GM19238 (cell line): ENCODE results near the gene ALDH1A1.

Experiments used
- DNase-seq: peaks from one replicate; pipeline ENCODE4 v3.0.0; 2011; ENCODE audit warnings: low spot score; ENCODE audit not compliant: insufficient read length

ALDH1A1 gene

GRCh38 chr9:72979405-72980100, 26.7 kb upstream of the ALDH1A1 start:
- no peak for DNase-seq

DNA sequence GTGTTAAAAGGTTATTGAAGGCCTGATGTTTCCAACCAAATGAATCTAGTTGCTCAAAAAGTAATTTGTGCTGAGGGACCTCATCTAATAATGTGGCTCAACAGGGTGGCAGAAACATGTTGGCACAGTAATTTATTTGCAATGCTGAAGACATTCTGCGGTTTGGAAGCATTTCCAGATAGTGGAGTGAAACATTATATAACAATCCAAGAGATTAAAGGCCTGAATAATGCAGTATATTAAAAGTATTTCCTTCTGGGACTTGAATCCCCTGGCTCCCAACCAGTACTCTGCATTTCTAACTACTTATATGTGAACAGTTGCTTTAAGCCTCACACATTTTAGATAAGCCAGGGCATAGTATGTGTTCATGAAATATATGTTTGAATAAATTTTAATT, 25.9 kb upstream of the ALDH1A1 start:
- DNase-seq: no peak

- no peak for DNase-seq
Measured at GRCh38 chr9:72977670-72978069, 24.8 kb upstream of the ALDH1A1 start.

DNA sequence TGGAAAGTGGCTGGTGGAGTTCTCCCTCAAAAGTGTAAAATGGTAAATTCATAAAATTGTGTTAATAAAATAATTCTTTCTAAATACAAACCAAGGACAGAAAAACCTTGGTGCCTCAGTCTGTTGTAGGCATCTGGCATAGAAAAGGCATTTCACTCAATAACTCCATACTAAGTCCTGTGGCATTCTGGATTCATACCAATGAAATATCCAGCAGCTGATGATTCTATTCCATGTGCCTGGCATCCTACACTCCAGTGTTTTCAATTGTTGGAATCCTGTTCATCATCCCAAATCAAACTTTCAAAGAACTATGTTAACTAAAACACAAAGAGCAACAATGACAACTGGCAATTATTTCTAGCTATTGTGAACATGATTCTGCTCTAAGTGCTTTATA, 21.6 kb upstream of the ALDH1A1 start:
- no peak for DNase-seq

DNA sequence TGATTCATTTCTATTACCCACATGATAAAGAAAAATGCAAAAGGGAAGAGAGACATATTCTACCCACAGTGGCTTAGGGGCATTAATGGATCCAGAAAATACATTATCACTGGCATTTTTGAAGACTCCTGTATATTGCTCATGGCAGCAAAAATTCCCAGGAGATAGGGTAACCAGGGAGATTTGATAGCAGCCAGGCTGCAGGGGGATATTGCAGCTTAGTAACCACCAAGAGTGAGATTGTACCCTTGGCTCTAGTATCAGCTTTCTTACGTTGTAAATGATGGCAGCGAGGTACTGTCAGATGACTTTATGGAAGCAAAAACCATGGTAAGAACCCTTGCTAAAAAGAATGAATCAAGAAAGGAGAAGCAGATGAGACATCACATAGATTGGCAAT, 19.8 kb upstream of the ALDH1A1 start:
- DNase-seq: no peak

- DNase-seq: no peak
Measured at GRCh38 chr9:72971411-72971810, 18.6 kb upstream of the ALDH1A1 start.

GRCh38 chr9:72960446-72960845, 7.6 kb upstream of the ALDH1A1 start:
- no peak for DNase-seq

GRCh38 chr9:72958485-72959281, 5.8 kb upstream of the ALDH1A1 start:
- DNase-seq: no peak

GRCh38 chr9:72955571-72955970, 2.7 kb upstream of the ALDH1A1 start:
- DNase-seq: no peak

- no peak for DNase-seq
Measured at GRCh38 chr9:72955126-72955455, 2.2 kb upstream of the ALDH1A1 start.

DNA sequence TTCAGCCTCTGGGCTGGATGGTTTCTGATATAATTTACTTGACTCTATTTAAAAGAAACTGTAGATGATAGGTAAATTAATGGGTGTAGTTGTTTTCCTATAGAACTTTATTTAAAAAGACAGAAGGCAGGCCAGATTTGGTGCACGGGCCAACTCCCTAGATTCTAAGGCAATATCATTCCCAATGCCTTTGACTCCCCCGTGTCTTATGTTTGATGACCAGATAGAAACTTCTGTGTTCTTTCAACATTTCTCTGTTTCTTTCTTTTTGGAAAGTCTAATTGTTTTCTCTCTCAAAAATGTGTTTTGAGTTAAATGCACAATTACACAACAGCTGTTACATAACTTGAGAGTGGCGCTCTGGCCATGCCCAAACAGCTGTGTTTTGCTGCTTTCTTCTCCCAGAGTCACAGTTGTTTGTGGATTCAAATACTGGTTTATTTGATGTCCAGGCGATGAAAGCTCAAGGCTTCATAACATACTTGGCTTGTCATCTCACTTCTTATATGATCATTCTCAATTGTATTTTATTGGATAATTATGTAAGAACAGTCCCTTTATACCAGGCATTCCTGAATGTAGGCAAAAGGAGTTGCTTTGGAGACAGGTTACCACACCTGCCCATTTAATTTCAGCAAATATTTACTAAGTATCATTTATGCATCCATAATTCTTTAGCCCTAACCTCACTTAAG, 1.7 kb upstream of the ALDH1A1 start:
- no peak for DNase-seq

DNA sequence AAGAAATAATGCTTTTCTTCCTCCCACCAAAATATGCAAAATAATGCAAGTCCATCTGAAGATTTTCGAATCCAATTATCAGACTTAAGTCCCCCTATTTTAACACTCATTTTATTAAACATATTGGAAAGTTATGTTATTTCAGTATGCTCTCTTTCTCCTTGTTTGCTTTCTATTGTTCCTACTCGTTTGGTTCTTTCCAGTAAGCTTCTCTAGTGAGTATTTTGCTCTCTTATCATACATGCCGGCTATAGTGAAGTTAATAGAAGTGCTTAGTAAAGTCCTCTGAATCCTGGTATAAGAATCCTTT, 517 bp downstream of the ALDH1A1 start:
- DNase-seq: no peak

GRCh38 chr9:72951520-72952380, 1.1 kb downstream of the ALDH1A1 start:
- DNase-seq: no peak

- no peak for DNase-seq
Measured at GRCh38 chr9:72950875-72951442, 1.9 kb downstream of the ALDH1A1 start.

DNA sequence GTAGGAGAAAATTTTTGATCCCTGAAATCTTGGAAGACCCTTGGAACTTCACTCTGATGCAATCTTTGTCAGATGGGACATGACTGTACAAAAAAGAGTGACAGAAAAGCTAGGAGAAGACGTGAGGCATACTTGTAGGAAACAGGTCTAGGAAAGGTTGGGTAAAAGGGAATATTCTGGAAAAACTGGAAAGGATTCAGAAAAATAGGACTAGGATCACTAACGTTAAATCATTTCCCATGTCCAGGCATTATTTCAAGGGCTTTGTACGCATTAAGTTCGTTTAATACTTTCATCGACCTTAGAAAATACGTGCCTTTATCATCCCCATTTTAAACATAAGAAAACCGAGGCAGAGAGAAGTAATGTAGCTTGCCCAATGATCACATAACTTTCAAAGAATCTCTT, 2.9 kb downstream of the ALDH1A1 start:
- DNase-seq: no peak

- no peak for DNase-seq
Measured at GRCh38 chr9:72949244-72949582, 3.6 kb downstream of the ALDH1A1 start.

DNA sequence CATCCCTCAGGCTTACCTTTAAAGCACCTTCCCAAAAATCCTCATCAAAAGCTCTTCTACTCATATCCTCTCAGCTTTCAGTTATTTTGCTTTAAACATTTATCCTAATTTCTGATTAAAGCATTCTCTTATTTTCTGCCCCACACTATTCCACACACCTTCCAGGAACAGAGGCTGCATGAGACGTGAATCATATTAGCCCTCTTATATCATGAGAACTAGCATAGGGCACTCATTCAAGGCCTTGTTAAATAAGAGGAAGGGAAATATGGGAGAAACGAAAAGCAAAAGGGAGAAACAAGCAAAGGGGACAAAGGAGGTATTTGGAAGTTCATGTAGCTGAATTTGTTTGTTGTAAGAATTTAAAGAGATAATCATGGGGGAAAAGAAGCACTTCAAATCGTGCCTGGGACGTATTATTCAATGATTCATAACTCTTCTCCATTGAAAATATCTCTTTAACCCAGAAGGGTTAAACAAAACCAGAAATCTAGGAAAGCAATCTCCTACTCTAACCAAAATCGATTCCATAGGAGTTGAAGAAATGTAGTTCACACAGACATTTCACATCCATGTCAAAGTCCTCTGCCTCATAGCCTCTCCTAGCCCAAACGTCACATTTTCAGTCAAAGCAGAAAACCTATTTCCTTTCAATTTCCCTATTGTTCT, 4.1 kb downstream of the ALDH1A1 start:
- DNase-seq: no peak

DNA sequence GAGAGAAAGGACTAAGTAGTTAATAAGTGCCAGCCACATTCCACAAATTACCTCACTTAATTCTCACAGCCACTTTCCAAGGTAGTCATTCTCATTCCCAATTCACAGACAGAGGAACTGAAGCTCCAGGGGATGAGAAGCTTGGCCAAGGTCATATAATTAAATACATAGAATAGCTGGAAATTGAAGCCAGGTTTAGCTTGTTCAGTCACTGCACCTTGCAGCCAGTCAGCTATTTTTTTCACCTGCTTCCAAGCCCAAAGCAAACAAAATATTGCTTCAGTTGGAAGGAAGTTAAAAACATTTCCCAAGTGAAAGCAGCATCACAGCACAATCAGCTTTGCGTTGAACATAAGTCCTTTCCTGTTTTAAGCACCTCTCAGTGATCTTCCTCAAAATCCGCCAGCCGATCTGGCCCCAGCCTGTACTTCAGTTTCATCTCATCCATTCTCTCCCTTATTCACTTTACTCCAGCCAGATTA, 4.8 kb downstream of the ALDH1A1 start:
- DNase-seq: no peak

DNA sequence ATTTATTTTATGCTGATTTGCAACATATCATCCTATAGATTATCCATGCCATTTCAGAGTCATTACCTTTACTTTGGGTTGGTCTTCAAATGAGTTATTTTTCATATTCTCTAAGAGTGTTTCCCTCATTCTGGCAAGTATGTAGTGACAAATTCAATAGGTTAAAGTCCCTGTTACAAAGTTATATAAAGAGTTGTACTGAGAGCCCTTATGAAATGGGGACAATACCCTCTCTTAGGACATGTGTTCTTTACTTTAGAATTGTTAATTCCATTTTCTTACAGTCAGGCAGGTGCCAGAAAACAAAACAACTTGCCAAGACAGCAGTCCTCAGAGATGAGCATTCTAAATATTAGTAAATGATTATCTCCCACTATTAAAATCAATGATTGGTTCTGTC, 6.0 kb downstream of the ALDH1A1 start:
- no peak for DNase-seq

DNA sequence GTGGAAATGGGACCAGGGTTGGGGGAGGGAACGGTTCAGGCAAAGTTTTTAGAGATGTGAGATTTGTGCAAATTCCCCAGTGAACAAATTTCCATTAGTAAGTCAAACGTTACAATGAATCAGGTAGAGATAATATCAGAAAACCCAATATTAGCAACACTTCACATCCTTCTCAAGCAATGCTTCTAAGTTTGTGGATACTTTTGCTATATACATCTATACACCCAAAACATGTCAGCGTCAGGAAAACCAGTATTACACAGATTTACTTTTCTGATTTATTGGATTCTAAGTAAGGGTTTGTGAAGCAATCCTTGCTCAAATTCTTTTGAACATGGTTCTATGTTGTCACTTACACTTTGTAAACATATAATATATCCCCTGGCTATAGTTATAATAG, 6.5 kb downstream of the ALDH1A1 start:
- DNase-seq: no peak

GRCh38 chr9:72945391-72945790, 7.5 kb downstream of the ALDH1A1 start:
- no peak for DNase-seq
